RWPE2 (cell line): ENCODE results near the gene AMY2B.
"Not testable (repeated sequence)": the region's sequence is repeated elsewhere in the genome, so short reads cannot be mapped to it uniquely, and the experiment has no call there.

Experiments
- ATAC-seq: fragments of 200-7000 bp; cut with Tn5 transposase; 3 replicates; pipeline ENCODE4 v1.9.1; 2021; ENCODE audit warnings: low read depth
- DNase-seq: peaks from one replicate; pipeline ENCODE4 v3.0.0-alpha.2; 2020; ENCODE audit warnings: low spot score
- H3K27ac ChIP-seq: fragments of 450-650 bp; 2 replicates; pipeline ENCODE4 v1.5.1; 2017; ENCODE audit warnings: mild to moderate bottlenecking; ENCODE audit not compliant: poor library complexity, severe bottlenecking
- H3K27me3 ChIP-seq: fragments of 250-450 bp; sonication (Bioruptor Pico); 2 replicates; pipeline ENCODE4 v1.5.1; 2021; ENCODE audit warnings: mild to moderate bottlenecking, moderate library complexity; ENCODE audit not compliant: insufficient read depth, poor library complexity, severe bottlenecking
- H3K36me3 ChIP-seq: fragments of 250-450 bp; sonication (Bioruptor Pico); 2 replicates; pipeline ENCODE4 v1.5.1; 2020; ENCODE audit warnings: low read depth, mild to moderate bottlenecking, moderate library complexity
- H3K4me1 ChIP-seq: fragments of 250-450 bp; sonication (Bioruptor Pico); 2 replicates; pipeline ENCODE4 v1.5.1; 2021; ENCODE audit warnings: mild to moderate bottlenecking, moderate library complexity; ENCODE audit not compliant: insufficient read depth, poor library complexity, severe bottlenecking
- H3K4me3 ChIP-seq: fragments of 250-450 bp; sonication (Bioruptor Pico); 2 replicates; pipeline ENCODE4 v1.5.1; 2021; ENCODE audit warnings: mild to moderate bottlenecking, moderate library complexity; ENCODE audit not compliant: severe bottlenecking
- H3K9me3 ChIP-seq: fragments of 250-450 bp; sonication (Bioruptor Pico); 2 replicates; pipeline ENCODE4 v1.5.1; 2021; ENCODE audit warnings: mild to moderate bottlenecking, moderate library complexity; ENCODE audit not compliant: severe bottlenecking
- CTCF ChIP-seq: fragments of 450-650 bp; IDR thresholded peaks from one replicate; pipeline ENCODE4 v1.5.1; 2017; ENCODE audit warnings: mild to moderate bottlenecking, moderate library complexity; ENCODE audit not compliant: poor library complexity, severe bottlenecking

The AMY2B gene

GRCh38 chr1:103576065-103576464 lies 4.7 kb downstream of the AMY2B start:
- no peak for TF ChIP-seq CTCF
- no peak for ATAC-seq
- H3K9me3 ChIP-seq, result no peaks in the 10 kb centered on the region
- H3K36me3 ChIP-seq, result no peaks in the 10 kb centered on the region
- no peak overlapping the region for H3K27ac ChIP-seq
- no peaks in the 10 kb centered on the region for H3K27me3 ChIP-seq
- no peak for DNase-seq
- no peaks in the 10 kb centered on the region for H3K4me1 ChIP-seq
- no peak overlapping the region for H3K4me3 ChIP-seq

DNA sequence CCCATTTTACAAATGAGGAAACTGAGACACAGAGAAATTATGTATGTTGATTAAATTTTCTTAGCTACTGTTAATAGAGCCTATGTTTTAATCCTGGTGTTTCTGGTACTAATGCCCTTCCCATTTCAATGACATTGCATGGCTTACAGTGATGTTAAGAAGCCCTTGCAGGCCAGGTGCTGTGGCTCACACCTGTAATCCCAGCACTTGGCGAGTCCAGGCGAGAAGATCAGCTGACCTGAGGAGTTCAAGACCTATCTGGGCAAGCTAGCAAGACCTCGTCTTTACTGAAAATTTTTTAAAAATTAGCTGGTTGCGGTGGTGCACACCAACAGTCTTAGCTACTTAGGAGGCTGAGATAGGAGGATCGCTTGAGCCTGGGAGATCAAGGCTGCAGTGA lies 5.4 kb downstream of the AMY2B start:
- H3K27me3 ChIP-seq, H3K4me1 ChIP-seq, DNase-seq, ATAC-seq, H3K4me3 ChIP-seq, H3K9me3 ChIP-seq, H3K27ac ChIP-seq, H3K36me3 ChIP-seq: not testable (repeated sequence)

- H3K9me3 ChIP-seq, result no peaks in the 10 kb centered on the region
- no peaks in the 10 kb centered on the region for H3K36me3 ChIP-seq
- no peaks in the 10 kb centered on the region for H3K4me1 ChIP-seq
- peaks cover 13% of the 10 kb centered on the region for H3K27me3 ChIP-seq
- DNase-seq, result no peak
- no peak for ATAC-seq
- H3K4me3 ChIP-seq, result no peak overlapping the region
- H3K27ac ChIP-seq, result no peak overlapping the region
- no peak for TF ChIP-seq CTCF
Measured at GRCh38 chr1:103582464-103582863, 11.1 kb downstream of the AMY2B start.

- H3K36me3 ChIP-seq, result no peaks in the 10 kb centered on the region
- ATAC-seq (no peak), DNase-seq (no peak)
- no peaks in the 10 kb centered on the region for H3K9me3 ChIP-seq
- H3K27me3 ChIP-seq, result peaks cover 13% of the 10 kb centered on the region
- no peaks in the 10 kb centered on the region for H3K4me1 ChIP-seq
- H3K4me3 ChIP-seq, result no peak overlapping the region
- H3K27ac ChIP-seq, result no peak overlapping the region
- TF ChIP-seq CTCF, result no peak
Measured at GRCh38 chr1:103583887-103584286, 12.5 kb downstream of the AMY2B start.

- no peak for TF ChIP-seq CTCF
- Histone ChIP-seq H3K27me3 (peaks cover 13% of the 10 kb centered on the region), H3K27ac (no peak overlapping the region), H3K36me3 (no peaks in the 10 kb centered on the region), H3K9me3 (no peaks in the 10 kb centered on the region), H3K4me1 (no peaks in the 10 kb centered on the region), H3K4me3 (no peak overlapping the region)
- DNase-seq, result no peak
- ATAC-seq, result no peak
Measured at GRCh38 chr1:103584537-103584936, 13.1 kb downstream of the AMY2B start.

- not testable (repeated sequence) for H3K4me1 ChIP-seq, H3K27ac ChIP-seq, ATAC-seq, H3K4me3 ChIP-seq, H3K36me3 ChIP-seq, DNase-seq, H3K27me3 ChIP-seq, H3K9me3 ChIP-seq
Measured at GRCh38 chr1:103602740-103603139, 31.4 kb downstream of the AMY2B start.
